ENCODE measurements around the gene HES1.

Gene HES1

GRCh38 chr3:194165271-194166018 is 29.5 kb downstream of the HES1 start:
- H3K4me3 ChIP-seq (IDR thresholded peaks at IDR 0.05; ENCODE audit: insufficient read depth, low read depth, low read length) = no peak overlapping the region
- no peak overlapping the region for H2AFZ ChIP-seq (ENCODE audit: low read depth)
- no peaks in the 10 kb centered on the region for H3K79me2 ChIP-seq (ENCODE audit: insufficient read depth, low read depth)
- no peaks in the 10 kb centered on the region for H3K27me3 ChIP-seq (ENCODE audit: insufficient read depth, low read depth)
- no peak overlapping the region for H3K4me2 ChIP-seq
- TF ChIP-seq CTCF (conservative IDR thresholded peaks at IDR 0.05; ENCODE audit: low read depth, low read length) = no peak
- no peaks in the 10 kb centered on the region for H3K4me1 ChIP-seq (ENCODE audit: low read depth, poor library complexity, severe bottlenecking)
- no peak overlapping the region for H3K9ac ChIP-seq
- no peak overlapping the region for H3K27ac ChIP-seq
- H4K20me1 ChIP-seq (ENCODE audit: insufficient read depth) = no peaks in the 10 kb centered on the region
- H3K36me3 ChIP-seq (ENCODE audit: insufficient read depth) = no peaks in the 10 kb centered on the region

- no peak overlapping the region for H3K9ac ChIP-seq
- no peak overlapping the region for H3K4me2 ChIP-seq
- H3K79me2 ChIP-seq (ENCODE audit: insufficient read depth, low read depth) = no peaks in the 10 kb centered on the region
- no peak overlapping the region for H2AFZ ChIP-seq (ENCODE audit: low read depth)
- no peaks in the 10 kb centered on the region for H3K27me3 ChIP-seq (ENCODE audit: insufficient read depth, low read depth)
- H3K4me3 ChIP-seq (IDR thresholded peaks at IDR 0.05; ENCODE audit: insufficient read depth, low read depth, low read length) = no peak overlapping the region
- H4K20me1 ChIP-seq (ENCODE audit: insufficient read depth) = no peaks in the 10 kb centered on the region
- no peak overlapping the region for H3K27ac ChIP-seq
- TF ChIP-seq CTCF (conservative IDR thresholded peaks at IDR 0.05; ENCODE audit: low read depth, low read length) = no peak
- no peaks in the 10 kb centered on the region for H3K4me1 ChIP-seq (ENCODE audit: low read depth, poor library complexity, severe bottlenecking)
- H3K36me3 ChIP-seq (ENCODE audit: insufficient read depth) = no peaks in the 10 kb centered on the region
Observed at GRCh38 chr3:194166682-194167479, 30.9 kb downstream of the HES1 start.

GRCh38 chr3:194167480-194168282 is 31.7 kb downstream of the HES1 start:
- no peak overlapping the region for H3K4me2 ChIP-seq
- H3K4me1 ChIP-seq (ENCODE audit: low read depth, poor library complexity, severe bottlenecking) = no peaks in the 10 kb centered on the region
- no peaks in the 10 kb centered on the region for H4K20me1 ChIP-seq (ENCODE audit: insufficient read depth)
- H2AFZ ChIP-seq (ENCODE audit: low read depth) = no peak overlapping the region
- no peaks in the 10 kb centered on the region for H3K27me3 ChIP-seq (ENCODE audit: insufficient read depth, low read depth)
- H3K36me3 ChIP-seq (ENCODE audit: insufficient read depth) = no peaks in the 10 kb centered on the region
- no peak overlapping the region for H3K9ac ChIP-seq
- no peaks in the 10 kb centered on the region for H3K79me2 ChIP-seq (ENCODE audit: insufficient read depth, low read depth)
- TF ChIP-seq CTCF (conservative IDR thresholded peaks at IDR 0.05; ENCODE audit: low read depth, low read length) = no peak
- no peak overlapping the region for H3K27ac ChIP-seq
- no peak overlapping the region for H3K4me3 ChIP-seq (IDR thresholded peaks at IDR 0.05; ENCODE audit: insufficient read depth, low read depth, low read length)

- Histone ChIP-seq H4K20me1 (ENCODE audit: insufficient read depth) (no peaks in the 10 kb centered on the region), H3K4me1 (ENCODE audit: low read depth, poor library complexity, severe bottlenecking) (no peaks in the 10 kb centered on the region), H3K4me2 (no peak overlapping the region), H2AFZ (ENCODE audit: low read depth) (no peak overlapping the region), H3K4me3 (IDR thresholded peaks at IDR 0.05; ENCODE audit: insufficient read depth, low read depth, low read length) (no peak overlapping the region), H3K9ac (no peak overlapping the region), H3K27ac (no peak overlapping the region), H3K36me3 (ENCODE audit: insufficient read depth) (no peaks in the 10 kb centered on the region), H3K27me3 (ENCODE audit: insufficient read depth, low read depth) (no peaks in the 10 kb centered on the region), H3K79me2 (ENCODE audit: insufficient read depth, low read depth) (no peaks in the 10 kb centered on the region)
- no peak for TF ChIP-seq CTCF (conservative IDR thresholded peaks at IDR 0.05; ENCODE audit: low read depth, low read length)
Observed at GRCh38 chr3:194168994-194169393, 33.0 kb downstream of the HES1 start.

Data from KMS-11 (cell line).